GM18868 (cell line): ENCODE results near the gene MRTFB.
A peak's percentile ranks its signal among the peaks of the same experiment; 100 is the strongest.

Source experiments
- ATAC-seq: cut with Tn5 transposase; IDR thresholded peaks from one replicate; pipeline ENCODE4 v1.9.1; 2021; ENCODE audit warnings: mild to moderate bottlenecking, moderate library complexity; ENCODE audit not compliant: unreplicated experiment

The MRTFB gene

DNA sequence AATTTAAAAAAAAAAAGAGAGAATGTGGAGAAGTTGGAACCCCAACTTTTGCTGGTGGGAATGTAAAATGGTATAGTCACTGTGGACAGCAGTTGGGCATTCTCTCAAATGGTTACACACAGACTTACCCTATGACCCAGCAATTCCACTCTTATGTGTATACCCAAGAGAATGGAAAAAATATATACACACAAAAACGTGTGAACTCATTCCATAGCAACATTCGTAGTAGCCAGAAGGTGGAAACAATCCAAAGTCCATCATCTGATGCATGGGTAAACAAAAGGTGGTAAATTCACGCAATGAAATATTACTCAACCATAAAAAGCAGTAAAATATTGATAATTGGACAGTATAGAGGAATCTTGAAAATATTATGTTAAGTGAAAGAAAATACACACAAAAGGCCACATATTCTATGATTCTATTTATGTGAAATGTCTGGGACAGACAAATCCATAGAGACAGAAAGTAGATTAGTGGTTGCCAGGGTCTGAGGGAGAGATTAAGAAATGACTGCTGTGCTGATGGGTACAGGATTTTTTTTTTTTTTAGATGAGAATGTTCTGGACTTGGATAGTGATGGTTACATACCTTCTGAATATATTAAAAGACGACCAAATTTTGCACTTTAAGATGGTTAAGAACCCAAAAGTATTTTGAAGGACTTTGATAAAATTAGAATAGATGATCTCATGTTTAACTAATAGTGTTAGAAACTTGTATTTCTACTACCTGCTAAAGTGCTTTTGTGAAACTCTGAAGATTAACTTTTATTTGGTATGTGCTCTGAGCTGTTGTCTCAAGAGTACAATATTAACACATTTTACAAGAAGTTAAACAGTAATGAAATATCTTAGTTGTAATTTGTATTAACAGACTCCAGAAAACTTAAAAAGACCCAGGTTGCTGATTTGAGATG lies 60.9 kb downstream of the MRTFB start:
- no peak for ATAC-seq

DNA sequence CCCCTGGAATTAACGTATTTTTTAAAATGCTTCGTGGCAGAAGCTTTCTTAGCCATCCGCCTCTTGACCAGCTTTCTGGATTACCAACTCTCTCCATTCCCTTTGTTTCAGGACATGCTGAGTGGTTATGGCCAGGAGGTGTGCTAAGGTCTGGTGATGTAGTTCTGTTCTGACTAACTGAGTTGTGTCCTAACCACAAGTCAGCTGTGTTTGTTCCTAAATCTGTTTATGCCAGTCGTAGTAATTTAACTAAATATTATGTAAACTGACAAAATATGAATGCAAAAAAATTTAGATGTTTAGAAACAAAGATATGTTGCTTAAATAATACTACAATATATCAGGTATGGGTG lies 61.6 kb downstream of the MRTFB start:
- peak; percentile 57 for ATAC-seq

DNA sequence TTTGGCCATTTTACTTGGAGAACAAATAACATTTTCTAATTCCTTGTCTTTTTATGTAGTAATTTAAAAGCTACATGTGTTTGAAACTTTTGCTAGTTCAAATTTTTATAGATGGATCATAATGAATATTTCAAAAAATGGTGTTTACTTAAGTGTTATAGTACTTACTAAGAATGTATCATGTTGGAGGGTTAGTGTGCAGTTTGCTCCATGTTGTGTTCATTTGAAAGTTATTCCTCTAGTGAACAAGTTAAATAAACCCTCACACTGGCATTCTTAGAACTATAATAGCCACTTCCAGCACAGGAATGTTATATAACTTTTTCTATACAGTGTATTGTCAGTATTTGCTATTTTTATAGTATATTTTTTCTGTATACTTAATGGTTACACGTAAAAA lies 62.8 kb downstream of the MRTFB start:
- no peak for ATAC-seq

- ATAC-seq = no peak
Observed at GRCh38 chr16:14135704-14136103, 64.6 kb downstream of the MRTFB start.

- no peak for ATAC-seq
Observed at GRCh38 chr16:14139872-14140271, 68.8 kb downstream of the MRTFB start.

- ATAC-seq = no peak
Observed at GRCh38 chr16:14140923-14141322, 69.8 kb downstream of the MRTFB start.

- ATAC-seq = no peak
Observed at GRCh38 chr16:14146445-14146844, 75.3 kb downstream of the MRTFB start.

GRCh38 chr16:14148016-14148415 lies 76.9 kb downstream of the MRTFB start:
- ATAC-seq = no peak

DNA sequence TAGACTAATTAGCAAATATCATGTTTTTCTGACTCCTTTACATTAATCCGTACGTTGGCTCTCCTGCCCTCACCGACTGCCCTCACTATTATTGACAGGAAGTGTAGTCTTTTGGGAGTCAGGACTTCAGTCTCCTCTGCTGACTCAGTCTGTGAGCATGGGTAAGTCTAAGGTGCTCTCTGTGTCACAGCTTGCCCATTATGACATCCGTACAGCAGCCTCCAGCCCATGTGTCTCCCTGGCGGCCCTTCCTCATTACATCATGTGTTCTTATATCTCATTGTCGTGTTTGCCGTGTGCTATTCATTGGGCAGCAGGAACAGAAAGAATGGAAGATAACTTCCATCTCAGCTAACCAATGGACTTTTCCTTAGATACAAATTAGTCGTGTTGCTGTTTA lies 77.5 kb downstream of the MRTFB start:
- no peak for ATAC-seq

DNA sequence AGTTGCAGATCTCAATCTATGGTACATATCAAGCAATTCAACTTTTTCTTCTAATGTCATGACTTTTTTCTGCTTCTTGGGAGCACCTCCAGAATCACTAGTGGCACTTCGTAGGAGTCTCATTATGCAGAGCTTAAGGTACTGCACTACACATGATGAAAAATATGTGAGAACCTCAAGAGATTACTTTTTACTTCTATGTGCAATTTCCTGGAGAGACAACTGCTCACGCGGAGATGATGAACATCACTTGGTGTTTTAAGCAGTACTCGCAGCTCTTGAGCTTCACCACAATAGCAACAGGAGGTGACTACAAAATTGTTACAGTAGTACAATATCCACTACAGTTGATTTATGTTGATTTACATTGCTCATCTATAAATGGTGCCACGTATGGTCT lies 79.7 kb downstream of the MRTFB start:
- no peak for ATAC-seq

GRCh38 chr16:14151256-14152030 lies 80.3 kb downstream of the MRTFB start:
- no peak for ATAC-seq

DNA sequence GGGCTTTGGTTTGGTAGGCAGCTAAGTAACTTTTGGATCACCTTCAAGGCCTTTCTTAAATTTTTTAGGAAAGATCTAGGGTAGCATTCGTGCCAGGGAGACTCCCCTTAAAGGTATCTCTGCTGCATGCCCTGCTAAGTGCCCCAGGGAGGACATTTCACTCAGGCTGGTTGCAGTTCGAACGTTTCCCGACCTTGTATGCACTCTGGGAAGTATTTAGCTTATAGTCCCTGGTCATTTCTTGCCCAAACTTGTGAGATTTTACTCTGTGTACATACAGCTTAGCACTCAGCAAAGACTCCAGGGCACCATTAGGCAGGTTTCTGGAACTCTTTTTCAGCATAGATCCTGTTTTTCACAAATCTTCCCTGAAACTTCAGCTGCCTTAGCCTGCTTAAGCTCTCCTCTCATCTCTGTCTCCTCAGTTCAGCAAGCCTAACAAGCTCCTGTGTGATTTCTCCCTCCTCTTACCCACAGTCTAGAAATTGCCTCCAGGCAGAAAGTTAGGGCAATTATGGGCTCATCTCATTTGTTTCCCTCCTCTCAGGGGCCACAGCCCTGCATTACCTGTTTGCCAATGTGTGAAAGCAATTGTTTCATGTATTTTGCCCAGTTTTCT lies 84.6 kb downstream of the MRTFB start:
- ATAC-seq = no peak

GRCh38 chr16:14164916-14165662 lies 94.0 kb downstream of the MRTFB start:
- no peak for ATAC-seq

DNA sequence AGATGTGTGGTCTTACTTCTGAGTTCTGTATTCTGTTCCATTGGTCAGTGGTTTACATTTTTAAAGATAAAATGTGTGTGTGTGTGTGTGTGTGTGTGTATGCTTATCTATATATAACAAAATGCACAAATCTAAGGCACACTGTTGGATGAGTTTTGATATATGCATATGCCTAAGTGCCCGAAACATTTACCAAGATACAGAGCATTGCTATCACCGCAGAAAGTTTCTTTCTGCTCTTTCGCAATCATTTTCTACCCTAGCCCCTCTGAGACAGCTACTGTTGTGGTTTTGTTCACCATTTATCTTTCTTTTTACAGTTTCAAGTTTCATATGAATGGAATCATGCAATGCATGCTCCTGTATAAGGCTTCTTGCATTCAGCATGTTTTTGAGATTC lies 97.0 kb downstream of the MRTFB start:
- no peak for ATAC-seq

DNA sequence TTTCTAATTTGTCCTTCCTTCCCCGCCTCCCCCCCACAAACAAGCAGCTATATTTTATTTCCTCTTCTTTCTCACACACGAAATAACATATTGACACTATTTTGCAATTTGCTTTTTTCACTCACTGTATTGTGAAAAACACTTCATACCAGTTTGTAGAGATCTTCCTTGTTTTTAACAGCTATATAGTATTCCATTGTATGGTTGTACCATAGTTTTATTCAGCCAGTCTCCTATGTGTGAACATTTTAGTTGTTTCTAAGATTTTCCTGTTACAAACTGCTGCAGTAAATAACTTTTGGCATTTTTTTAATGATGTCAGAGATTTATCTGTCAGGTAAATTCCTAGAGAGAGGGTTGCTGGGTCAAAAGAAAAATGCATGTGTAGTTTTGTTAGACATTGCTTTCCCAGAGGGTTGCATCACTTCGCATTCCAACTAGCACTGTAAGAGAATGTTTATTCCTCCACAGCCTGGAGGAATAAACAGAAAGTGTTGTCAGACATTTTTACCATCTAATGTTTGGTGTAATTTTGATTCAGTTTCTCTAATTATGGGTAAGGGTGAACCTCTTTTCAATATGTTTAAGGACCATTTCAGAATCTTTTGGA lies 101.2 kb downstream of the MRTFB start:
- no peak for ATAC-seq

DNA sequence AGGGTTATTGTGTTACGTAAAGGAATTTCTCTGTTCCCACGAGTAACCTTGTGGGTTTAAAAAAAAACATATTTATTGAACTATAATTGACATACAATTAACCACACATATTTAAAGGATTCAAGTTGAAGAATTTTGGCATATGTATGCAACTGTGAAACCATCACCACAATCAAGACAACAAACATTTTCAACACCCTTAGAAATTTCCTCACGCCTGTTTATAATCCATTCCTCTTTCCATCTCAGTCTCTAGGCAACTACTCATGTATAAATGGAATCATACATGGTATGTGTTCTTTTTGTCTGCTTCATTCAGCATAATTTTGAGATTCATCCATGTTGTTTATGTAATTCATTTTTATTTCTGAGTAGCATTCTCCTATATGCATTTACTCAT lies 104.0 kb downstream of the MRTFB start:
- ATAC-seq = no peak

GRCh38 chr16:14177704-14178103 lies 106.6 kb downstream of the MRTFB start:
- ATAC-seq = no peak

DNA sequence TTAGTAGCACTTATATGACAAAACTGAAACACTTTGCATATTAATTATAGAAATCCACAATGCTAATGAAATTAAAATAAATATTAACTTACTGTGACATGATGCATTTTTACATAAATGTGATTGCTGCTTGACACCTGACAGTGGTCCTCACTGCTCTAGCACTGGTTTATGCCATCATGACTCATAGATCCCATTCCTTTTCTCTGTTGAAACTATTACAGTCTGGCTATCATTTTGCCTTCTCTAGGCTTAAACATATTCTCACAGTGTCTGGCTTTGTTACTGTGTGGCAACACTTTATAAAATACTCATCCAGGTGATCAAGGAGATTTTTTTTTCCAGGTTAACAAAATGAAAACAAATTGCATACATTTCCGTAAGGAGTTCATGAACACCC lies 108.0 kb downstream of the MRTFB start:
- no peak for ATAC-seq

- ATAC-seq = no peak
Observed at GRCh38 chr16:14180481-14180944, 109.4 kb downstream of the MRTFB start.

DNA sequence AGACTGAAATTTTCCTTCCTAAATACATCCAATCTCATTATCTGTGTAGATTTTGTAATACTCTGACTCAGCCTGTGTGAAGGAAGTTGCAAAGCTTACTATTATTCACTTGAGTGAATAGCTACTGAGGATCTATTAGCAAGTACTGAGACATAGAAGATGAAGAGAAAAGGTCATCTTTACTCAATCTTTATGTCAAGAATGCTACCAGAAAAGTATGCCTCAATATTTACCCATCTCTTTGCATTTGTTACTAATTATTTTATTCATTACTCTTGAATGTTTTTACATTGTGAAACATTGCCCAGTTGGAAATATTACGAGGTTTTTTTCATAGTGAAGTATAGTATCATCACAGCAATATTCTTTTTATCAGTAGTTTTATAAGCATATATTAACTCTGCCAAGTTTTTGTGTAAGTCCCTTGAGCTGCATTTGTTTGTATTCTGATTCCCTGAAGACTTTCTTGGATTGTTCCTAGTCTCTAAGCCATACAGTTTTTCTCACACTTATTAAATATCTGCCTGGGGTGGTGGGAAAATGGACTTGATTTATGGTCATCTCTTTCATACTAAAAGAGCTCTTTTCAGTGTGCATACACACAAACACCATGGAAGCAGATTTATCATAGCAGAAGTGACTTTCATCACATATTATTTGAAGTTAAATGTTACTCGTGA lies 110.4 kb downstream of the MRTFB start:
- no peak for ATAC-seq
